ENCODE results near the gene BCS1L. TPM values are rescaled to one million over a fixed set of nuclear protein-coding genes. Genes with fewer than 3 reads are reported as not detected.

The BCS1L gene
- total RNA-seq, 1 experiment from 2014 or later = 39.1 TPM

DNA sequence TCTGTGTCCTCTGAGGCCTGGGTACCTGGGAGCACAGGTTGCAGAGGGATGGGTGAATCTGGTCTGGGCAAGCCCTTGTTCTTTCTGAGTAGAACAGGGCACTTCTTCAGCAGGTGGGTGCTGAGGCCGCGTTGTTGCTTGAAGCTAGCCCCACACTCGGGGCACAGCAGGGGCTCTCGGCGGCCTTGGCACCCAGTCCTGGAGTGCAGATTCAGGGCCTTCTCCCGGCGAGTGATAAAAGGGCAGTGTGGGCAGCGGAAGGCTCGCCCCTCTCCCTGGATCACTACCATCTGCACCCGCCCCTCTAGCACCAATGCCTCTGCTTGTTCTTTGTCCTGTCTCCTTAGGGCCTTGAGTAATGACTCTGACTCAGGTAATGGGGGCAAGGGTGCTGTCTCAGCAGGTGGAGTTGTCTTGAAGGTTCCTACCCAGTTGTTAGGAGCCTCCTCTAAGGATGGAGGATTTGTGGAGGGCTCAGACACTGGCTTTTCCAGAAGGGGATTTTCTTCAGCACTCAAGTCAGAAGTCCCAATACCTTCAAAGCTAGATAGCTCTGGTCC, 15.7 kb upstream of the BCS1L start:
- Histone ChIP-seq H3K79me1 (ENCODE audit: insufficient read depth, low read depth, low read length, poor library complexity, severe bottlenecking) (no peaks in the 10 kb centered on the region), H3K4me2 (ENCODE audit: insufficient read depth, insufficient read length, low read length) (no peak overlapping the region), H2BK120ac (ENCODE audit: low read depth, low read length, poor library complexity, severe bottlenecking) (no peak overlapping the region), H4K20me1 (ENCODE audit: control insufficient read depth, insufficient read depth, insufficient read length) (no peaks in the 10 kb centered on the region), H3K4me1 (ENCODE audit: insufficient read depth, low read length) (no peaks in the 10 kb centered on the region), H3K23me2 (ENCODE audit: insufficient read length, low read depth, low read length, poor library complexity, severe bottlenecking) (no peaks in the 10 kb centered on the region), H2BK15ac (ENCODE audit: low read depth, low read length) (no peak overlapping the region), H3K4ac (ENCODE audit: low read depth, low read length) (no peak overlapping the region), H3K27me3 (ENCODE audit: insufficient read depth, low read length) (no peaks in the 10 kb centered on the region), H3K79me2 (ENCODE audit: insufficient read depth, low read length) (no peaks in the 10 kb centered on the region), H2AFZ (ENCODE audit: low read length) (no peak overlapping the region), H3K23ac (ENCODE audit: insufficient read length, low read depth, low read length) (no peak overlapping the region), H4K91ac (ENCODE audit: insufficient read length, low read depth, low read length) (no peak overlapping the region), H2AK5ac (ENCODE audit: insufficient read length, low read length) (no peak overlapping the region), H2BK5ac (ENCODE audit: insufficient read length, low read length) (no peak overlapping the region), H3K14ac (ENCODE audit: insufficient read depth, low read length) (no peak overlapping the region), H4K8ac (replicated peaks; ENCODE audit: insufficient read length, low read depth, low read length) (no peak overlapping the region), H2BK20ac (ENCODE audit: low read depth, low read length, poor library complexity, severe bottlenecking) (no peak overlapping the region), H3K56ac (ENCODE audit: insufficient read length, low read depth, low read length) (no peak overlapping the region), H4K5ac (ENCODE audit: insufficient read length, low read depth, low read length) (no peak overlapping the region), H3K27ac (ENCODE audit: insufficient read length, low read depth, low read length) (no peak overlapping the region), H3K9me3 (ENCODE audit: control insufficient read depth, low read depth, low read length) (no peaks in the 10 kb centered on the region), H3K18ac (ENCODE audit: insufficient read length, low read depth, low read length) (no peak overlapping the region), H3T11ph (ENCODE audit: low read length) (no peak overlapping the region), H3K9ac (ENCODE audit: extremely low read depth, insufficient read length, low read length) (no peak overlapping the region), H2BK12ac (ENCODE audit: insufficient read length, low read depth, low read length) (no peak overlapping the region)
- H3K4me3 Mint-ChIP-seq = no peak overlapping the region
- peaks cover 42 to 77% (median 77%) of the 10 kb centered on the region in 3 experiments; a peak in 6 of 7 replicates for H3K36me3 Mint-ChIP-seq (ENCODE audit: insufficient read depth in 1 of 3, low read depth in 3 of 3)
- no peak for DNase-seq
- TF ChIP-seq, protein P1, sequence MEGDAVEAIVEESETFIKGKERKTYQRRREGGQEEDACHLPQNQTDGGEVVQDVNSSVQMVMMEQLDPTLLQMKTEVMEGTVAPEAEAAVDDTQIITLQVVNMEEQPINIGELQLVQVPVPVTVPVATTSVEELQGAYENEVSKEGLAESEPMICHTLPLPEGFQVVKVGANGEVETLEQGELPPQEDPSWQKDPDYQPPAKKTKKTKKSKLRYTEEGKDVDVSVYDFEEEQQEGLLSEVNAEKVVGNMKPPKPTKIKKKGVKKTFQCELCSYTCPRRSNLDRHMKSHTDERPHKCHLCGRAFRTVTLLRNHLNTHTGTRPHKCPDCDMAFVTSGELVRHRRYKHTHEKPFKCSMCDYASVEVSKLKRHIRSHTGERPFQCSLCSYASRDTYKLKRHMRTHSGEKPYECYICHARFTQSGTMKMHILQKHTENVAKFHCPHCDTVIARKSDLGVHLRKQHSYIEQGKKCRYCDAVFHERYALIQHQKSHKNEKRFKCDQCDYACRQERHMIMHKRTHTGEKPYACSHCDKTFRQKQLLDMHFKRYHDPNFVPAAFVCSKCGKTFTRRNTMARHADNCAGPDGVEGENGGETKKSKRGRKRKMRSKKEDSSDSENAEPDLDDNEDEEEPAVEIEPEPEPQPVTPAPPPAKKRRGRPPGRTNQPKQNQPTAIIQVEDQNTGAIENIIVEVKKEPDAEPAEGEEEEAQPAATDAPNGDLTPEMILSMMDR (conservative IDR thresholded peaks at IDR 0.05) = no peak
- no peaks in the 10 kb centered on the region for H3K9me3 Mint-ChIP-seq
- WGBS (ENCODE audit: extremely low coverage, insufficient read length, low lambda C conversion rate) = no CpG with 5 or more reads among the region's 10 CpGs
- H3K4me1 Mint-ChIP-seq = no peaks in the 10 kb centered on the region
- no peaks in the 10 kb centered on the region for H3K27me3 Mint-ChIP-seq (ENCODE audit: low read depth)
- no peak overlapping the region; a peak in 1 of 7 replicates for H3K27ac Mint-ChIP-seq
